GM10847 (cell line): ENCODE data around the gene ZNF254.

Experiments
- POLR2A ChIP-seq: IDR thresholded peaks from 2 replicates; pipeline ENCODE4 v1.6.1; 2011; ENCODE audit not compliant: insufficient read length; ENCODE audit errors: extremely low read depth

The ZNF254 gene

DNA sequence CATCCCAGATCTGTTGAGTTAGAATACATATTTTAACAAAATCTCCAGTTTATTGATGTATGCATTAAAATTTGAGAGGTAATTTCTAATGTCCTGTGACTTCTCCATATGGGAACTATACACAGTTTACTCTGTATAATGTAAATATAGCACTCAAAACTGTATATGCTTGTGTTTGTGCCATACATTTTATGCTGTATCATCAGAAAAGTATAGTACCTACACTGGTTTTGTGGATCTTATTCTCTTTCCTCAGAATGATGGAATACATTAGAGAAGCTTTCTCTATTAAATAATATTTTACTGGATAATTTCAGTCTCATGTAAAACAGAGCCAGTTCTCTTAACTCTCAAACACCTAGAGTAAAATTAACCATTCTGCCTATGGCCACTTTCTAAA is 53.6 kb downstream of the ZNF254 start:
- TF ChIP-seq POLR2A = no peak

DNA sequence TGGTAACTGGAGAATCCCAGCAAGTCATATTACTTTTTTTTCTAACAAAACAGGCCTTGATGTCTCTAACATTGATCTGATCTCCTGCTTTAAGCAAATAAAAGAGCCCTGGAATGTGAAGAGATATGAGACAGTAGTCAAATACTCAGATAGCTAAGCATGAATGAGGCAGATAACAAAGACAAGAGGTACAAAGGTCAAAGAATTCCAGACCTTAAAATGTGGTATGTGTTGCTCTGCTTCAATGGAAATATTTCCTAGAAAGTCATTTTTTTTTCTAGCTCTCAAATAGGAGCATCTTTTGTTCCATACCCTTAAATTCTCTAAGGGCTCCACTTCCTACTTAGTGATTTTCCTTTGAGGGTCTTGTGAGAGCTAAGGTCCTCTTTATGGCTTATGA is 54.6 kb downstream of the ZNF254 start:
- TF ChIP-seq POLR2A = no peak

DNA sequence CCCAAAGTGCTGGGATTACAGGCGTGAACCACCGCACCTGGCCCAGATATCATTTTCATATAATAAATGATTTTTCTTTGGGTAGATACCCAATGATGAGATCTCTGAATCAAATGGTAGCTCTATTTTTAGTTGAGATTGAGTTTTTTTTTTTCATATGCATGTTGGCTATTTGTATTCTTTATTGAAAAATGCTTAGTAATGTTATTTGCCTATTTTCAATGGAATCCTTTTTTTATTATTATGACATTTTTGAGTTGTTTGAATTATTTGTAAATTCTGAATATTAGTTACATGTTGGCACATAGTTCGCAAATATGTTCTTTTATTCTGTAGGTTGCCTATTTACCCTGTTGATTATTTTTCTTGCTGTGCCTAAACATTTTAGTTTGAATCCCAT is 55.8 kb downstream of the ZNF254 start:
- no peak for TF ChIP-seq POLR2A

DNA sequence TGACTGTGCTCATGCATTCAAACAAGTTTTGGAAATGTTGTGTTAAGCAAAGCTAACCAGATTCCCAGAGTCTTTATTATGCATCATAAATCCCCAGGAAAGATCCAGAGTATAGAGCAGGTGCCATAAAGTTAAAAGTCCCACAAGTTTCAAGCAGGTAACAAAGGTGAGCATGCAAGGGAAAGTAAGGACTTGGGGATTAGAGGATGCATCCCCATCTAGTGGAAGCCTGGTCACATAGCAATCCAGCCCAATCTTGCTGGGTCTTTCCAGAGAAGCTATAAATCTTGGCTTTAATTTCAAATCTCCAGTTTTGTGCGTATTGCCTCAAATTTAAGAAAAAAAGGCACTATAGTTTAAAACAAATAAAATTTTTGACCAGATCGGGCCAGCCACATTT is 72.7 kb downstream of the ZNF254 start:
- no peak for TF ChIP-seq POLR2A

DNA sequence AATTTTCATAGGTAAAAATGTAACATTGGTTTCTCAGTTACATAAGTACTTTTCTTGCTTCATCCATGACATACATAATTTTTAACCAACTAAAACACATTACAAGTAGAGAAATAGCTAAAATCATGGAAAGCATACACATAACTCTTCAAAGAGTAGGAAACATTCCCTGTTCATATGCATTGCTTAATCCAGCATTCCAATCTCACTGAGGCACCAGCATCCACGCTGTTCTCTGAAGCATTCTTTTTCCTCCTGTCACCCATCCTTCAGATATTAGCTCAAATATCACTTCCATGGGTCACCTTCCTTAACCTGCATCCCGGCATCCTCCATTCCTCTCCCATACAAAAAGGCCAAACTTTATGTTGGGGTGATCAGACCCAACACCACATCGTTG is 79.1 kb downstream of the ZNF254 start:
- no peak for TF ChIP-seq POLR2A

DNA sequence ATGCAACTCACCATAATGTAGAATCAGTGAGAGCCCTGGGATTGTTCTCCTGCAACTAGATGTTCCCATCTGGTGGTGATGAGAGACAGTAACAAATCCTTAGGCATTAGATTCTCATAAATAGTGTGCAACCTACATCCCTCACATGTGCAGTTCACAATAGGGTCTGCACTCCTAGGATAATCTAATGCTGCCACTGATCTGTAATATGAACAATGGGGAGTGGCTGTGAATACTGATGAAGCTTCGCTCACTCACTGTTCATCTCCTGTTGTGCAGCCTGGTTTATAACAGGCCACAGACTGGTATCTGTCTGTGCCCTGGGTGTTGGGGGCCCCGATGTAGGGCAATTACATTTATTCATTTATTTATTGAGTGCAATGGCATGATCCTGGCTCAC is 86.9 kb downstream of the ZNF254 start:
- no peak for TF ChIP-seq POLR2A

DNA sequence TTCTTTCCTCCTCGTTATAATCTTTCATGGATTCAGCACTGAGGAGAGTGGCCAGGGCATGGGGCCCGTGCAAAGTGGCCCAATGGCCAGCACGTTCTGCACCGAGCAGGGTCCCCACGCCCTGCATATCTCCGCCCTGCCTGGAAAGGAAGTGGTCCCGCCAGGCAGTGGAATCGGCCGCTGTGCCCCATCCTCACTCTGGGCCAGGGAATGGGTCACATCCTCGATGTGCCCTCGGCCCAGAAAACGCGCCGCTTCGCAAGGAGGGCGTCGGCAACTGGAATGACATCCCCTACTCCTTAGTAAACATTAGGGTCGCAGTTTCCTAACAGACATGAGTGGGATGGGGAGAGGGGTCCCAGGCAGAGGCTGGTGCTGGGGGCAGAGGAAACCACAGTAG is 90.7 kb downstream of the ZNF254 start:
- TF ChIP-seq POLR2A = no peak

DNA sequence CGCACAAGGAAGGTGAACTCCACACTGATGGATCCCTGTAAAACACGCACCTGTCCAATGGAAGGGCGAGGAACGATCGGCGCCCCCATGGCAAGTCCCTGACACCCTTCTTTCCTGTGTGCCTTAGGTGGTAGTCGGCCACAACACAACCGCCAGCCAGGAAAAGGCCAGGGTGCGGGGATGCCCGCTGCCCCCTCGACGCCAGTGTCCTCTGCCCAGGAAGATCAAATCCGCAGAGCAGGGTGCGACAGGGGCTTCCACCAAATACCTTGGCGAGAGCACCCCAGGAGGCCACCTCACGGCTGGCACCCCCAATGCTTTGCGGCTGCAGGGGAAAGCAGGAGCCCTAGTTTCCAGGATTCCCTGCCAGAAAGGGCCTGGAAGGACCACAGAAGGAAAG is 91.2 kb downstream of the ZNF254 start:
- TF ChIP-seq POLR2A = no peak
